HUES6 (cell line): ENCODE measurements around the gene CSNK1E.

Source experiments
- H3K27ac ChIP-seq: 2 replicates; pipeline ENCODE4 v1.7.0; 2013; ENCODE audit warnings: low read depth, mild to moderate bottlenecking, low read length, inconsistent platforms
- H3K27me3 ChIP-seq: 2 replicates; pipeline ENCODE4 v1.6.1; 2013; ENCODE audit warnings: low read length; ENCODE audit not compliant: control insufficient read depth, insufficient read depth
- H3K36me3 ChIP-seq: 2 replicates; pipeline ENCODE4 v1.6.1; 2013; ENCODE audit warnings: low read length; ENCODE audit not compliant: control insufficient read depth, insufficient read depth
- H3K4me1 ChIP-seq: 2 replicates; pipeline ENCODE4 v1.6.1; 2013; ENCODE audit warnings: low read length; ENCODE audit not compliant: control insufficient read depth, insufficient read depth
- H3K4me3 ChIP-seq: 2 replicates; pipeline ENCODE4 v1.5.1; 2013; ENCODE audit warnings: low read depth, low read length
- H3K9ac ChIP-seq: one replicate; pipeline ENCODE4 v1.6.1; 2013; ENCODE audit warnings: mild to moderate bottlenecking, low read length
- H3K9me3 ChIP-seq: 2 replicates; pipeline ENCODE4 v1.6.1; 2013; ENCODE audit warnings: low read depth, low read length; ENCODE audit not compliant: control insufficient read depth, insufficient read depth

The CSNK1E gene

DNA sequence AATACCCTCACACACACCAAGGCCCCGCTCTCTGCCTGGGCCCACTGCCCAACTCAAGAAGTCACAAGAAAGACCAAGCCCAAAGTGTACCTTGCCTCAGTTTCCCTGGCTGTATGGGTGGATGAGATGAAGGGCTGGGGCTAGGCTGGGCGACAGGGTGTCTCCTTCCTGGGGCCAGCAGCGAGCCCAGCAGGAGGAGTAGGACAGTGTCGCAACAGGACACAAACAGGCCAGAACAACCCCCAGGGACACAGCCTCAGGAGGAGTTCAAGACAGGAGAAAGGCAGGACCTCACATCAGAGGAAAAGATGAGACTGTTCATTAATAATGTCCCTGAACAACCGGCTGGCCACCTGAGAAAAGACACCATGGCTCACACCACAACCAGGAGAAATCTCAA lies 13.3 kb downstream of the CSNK1E start:
- Histone ChIP-seq H3K9ac (no peak overlapping the region), H3K27me3 (no peaks in the 10 kb centered on the region), H3K36me3 (peaks cover 89% of the 10 kb centered on the region), H3K4me1 (peaks cover 24% of the 10 kb centered on the region), H3K27ac (no peak overlapping the region), H3K9me3 (no peaks in the 10 kb centered on the region), H3K4me3 (no peak overlapping the region)

GRCh38 chr22:38302906-38303305 lies 14.3 kb downstream of the CSNK1E start:
- Histone ChIP-seq H3K36me3 (peaks cover 89% of the 10 kb centered on the region), H3K27ac (no peak overlapping the region), H3K9ac (no peak overlapping the region), H3K27me3 (no peaks in the 10 kb centered on the region), H3K4me1 (peaks cover 18% of the 10 kb centered on the region), H3K4me3 (no peak overlapping the region), H3K9me3 (no peaks in the 10 kb centered on the region)

DNA sequence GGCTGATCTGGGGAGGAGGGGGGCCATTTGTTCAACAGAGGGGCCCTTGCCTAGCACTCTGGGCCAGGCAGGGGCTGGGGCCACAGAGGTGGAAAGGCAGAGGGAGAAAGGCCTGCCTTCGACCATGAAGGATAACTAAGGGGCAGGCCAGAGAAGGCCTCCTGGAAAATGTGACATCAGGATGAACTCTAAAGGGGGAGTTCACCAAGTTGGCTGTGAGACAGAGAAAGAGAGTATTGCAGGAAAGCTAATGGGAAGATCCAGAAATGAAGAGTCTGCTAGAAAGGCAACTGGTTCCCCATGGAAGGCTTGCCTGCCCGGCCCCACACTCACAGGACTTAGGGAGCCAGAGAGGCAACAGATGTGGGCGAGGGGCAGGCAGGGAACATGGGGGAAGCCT lies 16.3 kb downstream of the CSNK1E start:
- H3K27ac ChIP-seq = no peak overlapping the region
- no peak overlapping the region for H3K4me3 ChIP-seq
- H3K4me1 ChIP-seq = peaks cover 10% of the 10 kb centered on the region
- H3K36me3 ChIP-seq = peaks cover 96% of the 10 kb centered on the region
- no peaks in the 10 kb centered on the region for H3K9me3 ChIP-seq
- H3K9ac ChIP-seq = no peak overlapping the region
- H3K27me3 ChIP-seq = no peaks in the 10 kb centered on the region

DNA sequence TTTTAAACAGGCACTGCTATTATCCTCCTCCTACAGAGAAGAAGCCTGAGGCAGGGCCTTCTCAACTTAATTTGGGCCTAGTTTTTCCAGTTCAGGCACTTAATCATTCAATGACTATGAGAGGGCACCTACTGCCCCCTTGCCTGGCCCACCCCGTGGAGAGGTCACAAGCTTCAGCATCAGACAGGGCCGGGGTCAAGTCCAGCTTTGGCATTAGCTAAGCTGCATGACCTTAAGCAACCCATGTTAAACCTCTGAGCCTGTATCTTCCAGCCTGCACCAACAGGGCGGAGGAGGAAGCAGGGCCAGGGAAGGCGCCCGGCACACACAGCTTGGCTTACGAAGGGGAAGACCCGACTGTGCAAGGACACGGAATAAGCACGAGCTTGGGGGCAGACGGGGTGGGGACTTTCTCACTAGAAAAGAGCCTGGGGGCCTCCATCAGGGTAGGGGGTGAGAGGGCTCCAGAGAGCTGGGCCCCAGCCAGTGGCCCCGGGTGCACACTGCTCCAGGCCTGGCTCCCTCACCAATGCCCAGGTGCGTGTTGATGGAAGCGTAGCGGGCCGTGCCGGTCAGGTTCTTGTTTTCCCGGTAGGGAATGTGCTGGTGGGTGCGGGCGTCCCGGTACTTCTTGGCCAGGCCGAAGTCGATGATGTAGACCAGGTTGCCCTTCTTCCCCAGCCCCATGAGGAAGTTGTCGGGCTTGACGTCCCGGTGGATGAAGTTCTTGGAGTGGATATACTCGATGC lies 16.9 kb downstream of the CSNK1E start:
- H3K27ac ChIP-seq = no peak overlapping the region
- no peak overlapping the region for H3K4me3 ChIP-seq
- H3K36me3 ChIP-seq = peaks cover 96% of the 10 kb centered on the region
- no peak overlapping the region for H3K9ac ChIP-seq
- H3K27me3 ChIP-seq = no peaks in the 10 kb centered on the region
- no peaks in the 10 kb centered on the region for H3K9me3 ChIP-seq
- H3K4me1 ChIP-seq = peaks cover 4% of the 10 kb centered on the region

- H3K9ac ChIP-seq = no peak overlapping the region
- H3K27me3 ChIP-seq = no peaks in the 10 kb centered on the region
- H3K27ac ChIP-seq = no peak overlapping the region
- H3K36me3 ChIP-seq = peaks cover 100% of the 10 kb centered on the region
- H3K9me3 ChIP-seq = no peaks in the 10 kb centered on the region
- no peak overlapping the region for H3K4me3 ChIP-seq
- H3K4me1 ChIP-seq = peaks cover 4% of the 10 kb centered on the region
Measured at GRCh38 chr22:38299770-38300102, 17.5 kb downstream of the CSNK1E start.

- peaks cover 100% of the 10 kb centered on the region for H3K36me3 ChIP-seq
- no peaks in the 10 kb centered on the region for H3K27me3 ChIP-seq
- H3K9me3 ChIP-seq = no peaks in the 10 kb centered on the region
- no peak overlapping the region for H3K4me3 ChIP-seq
- H3K27ac ChIP-seq = no peak overlapping the region
- no peak overlapping the region for H3K9ac ChIP-seq
- no peaks in the 10 kb centered on the region for H3K4me1 ChIP-seq
Measured at GRCh38 chr22:38298312-38299005, 18.8 kb downstream of the CSNK1E start.

DNA sequence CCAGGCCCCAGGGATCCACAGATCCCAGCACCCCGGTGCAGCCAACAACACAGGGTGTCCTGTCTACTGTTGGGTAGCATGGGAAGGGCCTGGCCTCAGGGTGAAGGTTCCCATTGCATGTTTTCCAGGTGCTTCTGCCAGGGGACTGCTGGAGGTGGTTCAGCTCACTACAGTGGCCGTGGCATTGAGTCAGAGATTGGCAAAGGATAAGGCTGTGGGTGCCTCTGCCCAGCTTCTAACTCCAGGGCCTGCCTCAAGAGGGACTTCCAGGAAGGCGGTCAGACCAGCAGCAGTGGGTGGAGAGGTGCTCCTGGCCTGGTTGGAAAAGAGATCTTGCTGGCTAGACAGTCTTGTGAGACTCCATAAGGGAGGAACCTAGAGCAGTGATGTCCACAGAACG lies 20.9 kb downstream of the CSNK1E start:
- no peak overlapping the region for H3K9ac ChIP-seq

GRCh38 chr22:38295863-38296262 lies 21.4 kb downstream of the CSNK1E start:
- Histone ChIP-seq H3K27me3 (no peaks in the 10 kb centered on the region), H3K4me3 (no peak overlapping the region), H3K4me1 (peaks cover 8% of the 10 kb centered on the region; the same call in 1 of the 2 replicates), H3K9me3 (no peaks in the 10 kb centered on the region), H3K27ac (no peak overlapping the region), H3K9ac (no peak overlapping the region), H3K36me3 (peaks cover 98% of the 10 kb centered on the region)

More for the DNA sequence above, 20.9 kb downstream of the CSNK1E start:
- Histone ChIP-seq H3K27me3 (no peaks in the 10 kb centered on the region), H3K9me3 (no peaks in the 10 kb centered on the region), H3K4me1 (peaks cover 3% of the 10 kb centered on the region; the same call in 1 of the 2 replicates), H3K36me3 (peaks cover 98% of the 10 kb centered on the region), H3K4me3 (no peak overlapping the region), H3K27ac (no peak overlapping the region)

GRCh38 chr22:38295339-38295738 lies 21.9 kb downstream of the CSNK1E start:
- no peak overlapping the region for H3K27ac ChIP-seq
- no peak overlapping the region for H3K9ac ChIP-seq
- no peaks in the 10 kb centered on the region for H3K9me3 ChIP-seq
- H3K36me3 ChIP-seq = peaks cover 94% of the 10 kb centered on the region
- no peaks in the 10 kb centered on the region for H3K27me3 ChIP-seq
- H3K4me3 ChIP-seq = no peak overlapping the region
- H3K4me1 ChIP-seq = peaks cover 9% of the 10 kb centered on the region; the same call in 1 of the 2 replicates

GRCh38 chr22:38294193-38294592 lies 23.0 kb downstream of the CSNK1E start:
- Histone ChIP-seq H3K27me3 (no peaks in the 10 kb centered on the region), H3K27ac (no peak overlapping the region), H3K36me3 (peaks cover 91% of the 10 kb centered on the region), H3K4me3 (no peak overlapping the region), H3K9me3 (no peaks in the 10 kb centered on the region), H3K4me1 (peaks cover 9% of the 10 kb centered on the region; the same call in 1 of the 2 replicates), H3K9ac (no peak overlapping the region)

- Histone ChIP-seq H3K4me1 (peaks cover 9% of the 10 kb centered on the region; the same call in 1 of the 2 replicates), H3K27me3 (no peaks in the 10 kb centered on the region), H3K9me3 (no peaks in the 10 kb centered on the region), H3K4me3 (no peak overlapping the region), H3K27ac (no peak overlapping the region), H3K36me3 (peaks cover 76% of the 10 kb centered on the region), H3K9ac (no peak overlapping the region)
Measured at GRCh38 chr22:38292694-38293093, 24.5 kb downstream of the CSNK1E start.
